Measurements from ENCODE around the gene MPG. TPM values are rescaled to one million over a fixed set of nuclear protein-coding genes. Genes with fewer than 3 reads are reported as not detected.
A peak's percentile ranks its signal among the peaks of the same experiment; 100 is the strongest.

MPG gene
- total RNA-seq, 1 experiment from 2014 or later, result 30.6 TPM

GRCh38 chr16:64914-65255 lies 13.1 kb upstream of the MPG start:
- no peaks in the 10 kb centered on the region for H3K36me3 ChIP-seq (ENCODE audit: insufficient read depth, low read length, poor library complexity, severe bottlenecking)
- CTCF ChIA-PET, result interaction anchor here (0.5 to 3.4 kb wide), 3 partner anchors 28 to 63 kb away, joined by 3 to 41 read pairs (median 5); no protein-coding TSS in a partner anchor
- TF ChIP-seq EZH2 (IDR thresholded peaks at IDR 0.05; ENCODE audit: borderline replicate concordance, low read depth, low read length, poor library complexity, severe bottlenecking), result no peak
- TF ChIP-seq, protein P1, sequence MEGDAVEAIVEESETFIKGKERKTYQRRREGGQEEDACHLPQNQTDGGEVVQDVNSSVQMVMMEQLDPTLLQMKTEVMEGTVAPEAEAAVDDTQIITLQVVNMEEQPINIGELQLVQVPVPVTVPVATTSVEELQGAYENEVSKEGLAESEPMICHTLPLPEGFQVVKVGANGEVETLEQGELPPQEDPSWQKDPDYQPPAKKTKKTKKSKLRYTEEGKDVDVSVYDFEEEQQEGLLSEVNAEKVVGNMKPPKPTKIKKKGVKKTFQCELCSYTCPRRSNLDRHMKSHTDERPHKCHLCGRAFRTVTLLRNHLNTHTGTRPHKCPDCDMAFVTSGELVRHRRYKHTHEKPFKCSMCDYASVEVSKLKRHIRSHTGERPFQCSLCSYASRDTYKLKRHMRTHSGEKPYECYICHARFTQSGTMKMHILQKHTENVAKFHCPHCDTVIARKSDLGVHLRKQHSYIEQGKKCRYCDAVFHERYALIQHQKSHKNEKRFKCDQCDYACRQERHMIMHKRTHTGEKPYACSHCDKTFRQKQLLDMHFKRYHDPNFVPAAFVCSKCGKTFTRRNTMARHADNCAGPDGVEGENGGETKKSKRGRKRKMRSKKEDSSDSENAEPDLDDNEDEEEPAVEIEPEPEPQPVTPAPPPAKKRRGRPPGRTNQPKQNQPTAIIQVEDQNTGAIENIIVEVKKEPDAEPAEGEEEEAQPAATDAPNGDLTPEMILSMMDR (conservative IDR thresholded peaks at IDR 0.05; ENCODE audit: low read depth, low read length), result no peak

DNA sequence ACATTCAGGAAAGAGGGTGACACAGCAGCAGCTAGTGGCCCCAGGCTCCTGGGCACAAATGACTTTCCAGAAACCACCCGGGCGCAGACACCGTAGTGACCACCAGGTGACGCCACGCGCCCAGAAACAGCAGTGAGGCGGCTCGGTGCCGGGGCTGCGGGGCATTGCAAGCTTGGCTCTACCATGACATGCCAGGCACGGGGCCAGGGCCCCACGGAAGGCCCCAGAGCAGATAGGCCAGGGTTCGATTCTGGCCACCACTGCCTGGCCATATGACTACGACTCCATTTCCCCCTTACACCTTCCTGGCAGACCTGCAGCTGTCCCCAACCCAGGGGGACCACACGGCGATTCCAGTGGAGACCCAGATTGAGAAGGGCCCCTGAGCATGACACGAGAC lies 12.3 kb upstream of the MPG start:
- DNase-seq (ENCODE audit: low spot score), result peak; percentile 85
- Histone ChIP-seq H3K27ac (ENCODE audit: low read depth, low read length, poor library complexity, severe bottlenecking) (no peak overlapping the region), H3K36me3 (ENCODE audit: insufficient read depth, low read length, poor library complexity, severe bottlenecking) (no peaks in the 10 kb centered on the region), H3K9me3 (ENCODE audit: low read depth, low read length, poor library complexity, severe bottlenecking) (no peaks in the 10 kb centered on the region), H3K4me1 (ENCODE audit: insufficient read depth, low read length, poor library complexity, severe bottlenecking) (no peaks in the 10 kb centered on the region), H3K27me3 (replicated peaks; ENCODE audit: insufficient read depth, low read depth, low read length, poor library complexity) (no peaks in the 10 kb centered on the region), H3K4me3 (ENCODE audit: low read depth, low read length, poor library complexity, severe bottlenecking) (no peak overlapping the region)
- intact Hi-C loops (cut with micrococcal nuclease; ENCODE audit: unreplicated experiment), result loop anchor here (1.0 kb wide), 2 partner anchors 32 to 116 kb away; no protein-coding TSS in a partner anchor
- BruUV-seq (replicated peaks), result no TSS peak
- ChIA-PET CTCF (interaction anchor here (0.6 to 3.4 kb wide), 13 partner anchors 12 to 519 kb away, joined by 3 to 41 read pairs (median 4); partner anchors contain the start of genes AXIN1, HBQ1, POLR3K and SNRNP25), POLR2A (ENCODE audit: low non-redundant PET) (no interaction called here)
- no peak for TF ChIP-seq EZH2 (IDR thresholded peaks at IDR 0.05; ENCODE audit: borderline replicate concordance, low read depth, low read length, poor library complexity, severe bottlenecking)
- TF ChIP-seq, protein P1 (conservative IDR thresholded peaks at IDR 0.05; ENCODE audit: low read depth, low read length), result peak; percentile 97

More at GRCh38 chr16:64914-65255, 13.1 kb upstream of the MPG start:
- H3K9me3 ChIP-seq (ENCODE audit: low read depth, low read length, poor library complexity, severe bottlenecking), result no peaks in the 10 kb centered on the region
- POLR2A ChIA-PET (ENCODE audit: low non-redundant PET), result no interaction called here
- no peak overlapping the region for H3K4me3 ChIP-seq (ENCODE audit: low read depth, low read length, poor library complexity, severe bottlenecking)
- DNase-seq (ENCODE audit: low spot score), result no peak
- no peaks in the 10 kb centered on the region for H3K4me1 ChIP-seq (ENCODE audit: insufficient read depth, low read length, poor library complexity, severe bottlenecking)
- intact Hi-C loops (cut with micrococcal nuclease; ENCODE audit: unreplicated experiment), result loop anchor here (1.0 kb wide), 2 partner anchors 32 to 116 kb away; no protein-coding TSS in a partner anchor
- BruUV-seq (replicated peaks), result no TSS peak
- H3K27me3 ChIP-seq (replicated peaks; ENCODE audit: insufficient read depth, low read depth, low read length, poor library complexity), result no peaks in the 10 kb centered on the region
- no peak overlapping the region for H3K27ac ChIP-seq (ENCODE audit: low read depth, low read length, poor library complexity, severe bottlenecking)

DNA sequence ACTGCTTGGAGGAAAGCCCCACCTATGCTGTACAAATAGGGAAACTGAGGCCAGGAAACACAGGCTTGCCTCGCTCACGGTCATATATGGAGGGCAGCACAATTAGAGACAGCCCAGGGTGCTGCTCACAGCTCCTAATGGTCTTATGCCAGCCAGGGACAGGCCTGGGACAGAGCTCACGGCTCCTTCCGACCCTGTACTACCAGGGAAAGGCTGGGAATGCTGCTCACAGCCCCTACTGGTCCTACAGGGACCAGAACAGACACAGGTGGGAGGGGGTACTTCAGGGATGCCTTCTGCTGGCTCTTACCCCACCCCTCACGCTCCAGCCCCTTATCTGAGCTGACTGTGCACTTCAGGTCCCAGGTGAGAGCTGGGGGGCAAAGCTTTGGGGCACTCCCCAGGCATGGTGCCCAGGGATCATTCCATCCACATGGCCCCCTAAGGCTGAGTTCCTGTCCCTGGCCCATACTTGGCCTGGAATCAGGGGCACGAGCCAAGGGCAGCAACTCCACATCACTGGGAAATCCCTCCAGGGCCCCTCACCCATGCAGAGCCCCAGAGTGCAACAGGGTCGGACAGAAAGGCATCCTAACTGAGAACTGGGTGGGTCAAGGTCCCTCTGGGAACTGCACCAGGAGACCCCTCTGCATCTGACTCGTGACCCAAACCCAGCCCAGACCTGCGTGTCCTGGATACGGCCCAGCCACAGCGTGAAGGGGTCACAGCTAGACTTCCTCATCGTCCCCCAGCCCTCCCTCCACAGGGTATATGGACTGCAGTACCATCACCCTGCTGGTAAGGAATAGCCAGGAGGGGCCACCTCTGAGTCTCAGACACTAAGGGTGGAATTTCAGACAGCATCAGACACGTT lies 11.5 kb upstream of the MPG start:
- H3K9me3 ChIP-seq (ENCODE audit: low read depth, low read length, poor library complexity, severe bottlenecking), result no peaks in the 10 kb centered on the region
- no peak for DNase-seq (ENCODE audit: low spot score)
- ChIA-PET CTCF (interaction anchor here (0.6 to 3.4 kb wide), 11 partner anchors 11 to 518 kb away, joined by 3 to 41 read pairs (median 6); partner anchors contain the start of genes AXIN1, POLR3K and SNRNP25), POLR2A (ENCODE audit: low non-redundant PET) (interaction anchor here (0.6 kb wide), 1 partner anchor 43 kb away, joined by 20 read pairs; no protein-coding TSS in a partner anchor)
- H3K4me3 ChIP-seq (ENCODE audit: low read depth, low read length, poor library complexity, severe bottlenecking), result no peak overlapping the region
- intact Hi-C loops (cut with micrococcal nuclease; ENCODE audit: unreplicated experiment), result no loop called here
- BruUV-seq (replicated peaks), result no TSS peak
- no peak for TF ChIP-seq EZH2 (IDR thresholded peaks at IDR 0.05; ENCODE audit: borderline replicate concordance, low read depth, low read length, poor library complexity, severe bottlenecking)
- TF ChIP-seq, protein P1 (conservative IDR thresholded peaks at IDR 0.05; ENCODE audit: low read depth, low read length), result no peak
- no peak overlapping the region for H3K27ac ChIP-seq (ENCODE audit: low read depth, low read length, poor library complexity, severe bottlenecking)
- H3K27me3 ChIP-seq (replicated peaks; ENCODE audit: insufficient read depth, low read depth, low read length, poor library complexity), result no peaks in the 10 kb centered on the region
- no peaks in the 10 kb centered on the region for H3K36me3 ChIP-seq (ENCODE audit: insufficient read depth, low read length, poor library complexity, severe bottlenecking)
- peaks cover 3% of the 10 kb centered on the region for H3K4me1 ChIP-seq (ENCODE audit: insufficient read depth, low read length, poor library complexity, severe bottlenecking)
